Dendritic cell treated with granulocyte-macrophage colony-stimulating factor and Interleukin-4, amounts not matched to agents 40 ng/mL and 50 ng/mL, for 4 days (primary cell): ENCODE measurements around the gene TRIM59.
"Not testable (repeated sequence)": the region's sequence is repeated elsewhere in the genome, so short reads cannot be mapped to it uniquely, and the experiment has no call there.

ENCODE experiments used
- H3K27ac Mint-ChIP-seq: one replicate; pipeline ENCODE4 v1.8.0; 2022; ENCODE audit warnings: mild to moderate bottlenecking, mixed read lengths
- H3K27me3 Mint-ChIP-seq: one replicate; pipeline ENCODE4 v1.8.0; 2022; ENCODE audit warnings: mild to moderate bottlenecking, mixed read lengths
- H3K36me3 Mint-ChIP-seq: one replicate; pipeline ENCODE4 v1.8.0; 2022; ENCODE audit warnings: low read depth, mixed read lengths
- H3K4me1 Mint-ChIP-seq: one replicate; pipeline ENCODE4 v1.8.0; 2022; ENCODE audit warnings: low read depth, mixed read lengths
- H3K4me3 Mint-ChIP-seq: one replicate; pipeline ENCODE4 v1.8.0; 2022; ENCODE audit warnings: mild to moderate bottlenecking, moderate library complexity, mixed read lengths
- H3K9me3 Mint-ChIP-seq: one replicate; pipeline ENCODE4 v1.8.0; 2022; ENCODE audit warnings: mixed read lengths
- intact Hi-C: fragments of 100-400 bp; cut with micrococcal nuclease; formaldehyde crosslinking; loops from one replicate; pipeline ENCODE4 v1.15.0; 2022

TRIM59 gene

GRCh38 chr3:160473221-160473620, 23.6 kb upstream of the TRIM59 start:
- peaks cover 21% of the 10 kb centered on the region for H3K9me3 Mint-ChIP-seq
- H3K27me3 Mint-ChIP-seq: no peaks in the 10 kb centered on the region
- H3K4me3 Mint-ChIP-seq: no peak overlapping the region
- intact Hi-C loops: no loop called here
- H3K27ac Mint-ChIP-seq: no peak overlapping the region
- peaks cover 10% of the 10 kb centered on the region for H3K4me1 Mint-ChIP-seq
- no peaks in the 10 kb centered on the region for H3K36me3 Mint-ChIP-seq

- H3K27ac Mint-ChIP-seq: no peak overlapping the region
- no peaks in the 10 kb centered on the region for H3K36me3 Mint-ChIP-seq
These were observed 22.8 kb upstream of the TRIM59 start for GRCh38 chr3:160472344-160472743.

GRCh38 chr3:160471892-160472291, 22.3 kb upstream of the TRIM59 start:
- Mint-ChIP-seq H3K4me1 (no peaks in the 10 kb centered on the region), H3K36me3 (no peaks in the 10 kb centered on the region), H3K4me3 (no peak overlapping the region), H3K27ac (no peak overlapping the region), H3K27me3 (no peaks in the 10 kb centered on the region), H3K9me3 (peaks cover 21% of the 10 kb centered on the region)
- intact Hi-C loops: no loop called here

More at GRCh38 chr3:160472344-160472743, 22.8 kb upstream of the TRIM59 start:
- H3K4me1 Mint-ChIP-seq: peaks cover 4% of the 10 kb centered on the region
- H3K27me3 Mint-ChIP-seq: no peaks in the 10 kb centered on the region
- H3K9me3 Mint-ChIP-seq: peaks cover 21% of the 10 kb centered on the region
- intact Hi-C loops: no loop called here
- no peak overlapping the region for H3K4me3 Mint-ChIP-seq

- Mint-ChIP-seq H3K36me3 (no peaks in the 10 kb centered on the region), H3K27ac (no peak overlapping the region), H3K4me1 (no peaks in the 10 kb centered on the region), H3K9me3 (peaks cover 21% of the 10 kb centered on the region), H3K4me3 (no peak overlapping the region), H3K27me3 (no peaks in the 10 kb centered on the region)
- intact Hi-C loops: no loop called here
These were observed 20.6 kb upstream of the TRIM59 start for GRCh38 chr3:160470181-160470580.

GRCh38 chr3:160464971-160465370, 15.4 kb upstream of the TRIM59 start:
- peaks cover 9% of the 10 kb centered on the region for H3K9me3 Mint-ChIP-seq
- H3K36me3 Mint-ChIP-seq: no peaks in the 10 kb centered on the region
- H3K4me3 Mint-ChIP-seq: no peak overlapping the region
- H3K27me3 Mint-ChIP-seq: no peaks in the 10 kb centered on the region
- intact Hi-C loops: no loop called here
- H3K27ac Mint-ChIP-seq: no peak overlapping the region
- H3K4me1 Mint-ChIP-seq: peaks cover 3% of the 10 kb centered on the region

GRCh38 chr3:160464321-160464720, 14.7 kb upstream of the TRIM59 start:
- no peaks in the 10 kb centered on the region for H3K36me3 Mint-ChIP-seq
- H3K4me1 Mint-ChIP-seq: peaks cover 7% of the 10 kb centered on the region
- H3K27me3 Mint-ChIP-seq: no peaks in the 10 kb centered on the region
- H3K27ac Mint-ChIP-seq: no peak overlapping the region
- peaks cover 3% of the 10 kb centered on the region for H3K9me3 Mint-ChIP-seq
- intact Hi-C loops: no loop called here
- no peak overlapping the region for H3K4me3 Mint-ChIP-seq

GRCh38 chr3:160460033-160460432, 10.4 kb upstream of the TRIM59 start:
- intact Hi-C loops: no loop called here
- Mint-ChIP-seq H3K27ac (no peak overlapping the region), H3K4me1 (peaks cover 21% of the 10 kb centered on the region), H3K36me3 (no peaks in the 10 kb centered on the region), H3K4me3 (no peak overlapping the region), H3K9me3 (no peaks in the 10 kb centered on the region), H3K27me3 (no peaks in the 10 kb centered on the region)

GRCh38 chr3:160459450-160459970, 9.9 kb upstream of the TRIM59 start:
- peaks cover 21% of the 10 kb centered on the region for H3K4me1 Mint-ChIP-seq
- H3K9me3 Mint-ChIP-seq: no peaks in the 10 kb centered on the region
- H3K27ac Mint-ChIP-seq: no peak overlapping the region
- H3K27me3 Mint-ChIP-seq: no peaks in the 10 kb centered on the region
- intact Hi-C loops: no loop called here
- H3K36me3 Mint-ChIP-seq: no peaks in the 10 kb centered on the region
- H3K4me3 Mint-ChIP-seq: no peak overlapping the region

GRCh38 chr3:160458151-160458550, 8.6 kb upstream of the TRIM59 start:
- Mint-ChIP-seq H3K36me3 (no peaks in the 10 kb centered on the region), H3K9me3 (no peaks in the 10 kb centered on the region), H3K4me1 (peaks cover 21% of the 10 kb centered on the region), H3K4me3 (no peak overlapping the region), H3K27me3 (no peaks in the 10 kb centered on the region), H3K27ac (no peak overlapping the region)
- intact Hi-C loops: no loop called here

- Mint-ChIP-seq H3K4me3 (no peak overlapping the region), H3K27ac (no peak overlapping the region)
- intact Hi-C loops: no loop called here
These were observed 6.3 kb upstream of the TRIM59 start for GRCh38 chr3:160455846-160456245.

GRCh38 chr3:160454995-160455394, 5.4 kb upstream of the TRIM59 start:
- H3K4me1 Mint-ChIP-seq: peaks cover 25% of the 10 kb centered on the region
- peaks cover 6% of the 10 kb centered on the region for H3K27me3 Mint-ChIP-seq
- intact Hi-C loops: loop anchor here (5.0 kb wide), 1 partner anchor 32 kb away; no protein-coding TSS in a partner anchor
- no peak overlapping the region for H3K4me3 Mint-ChIP-seq
- no peaks in the 10 kb centered on the region for H3K9me3 Mint-ChIP-seq
- no peaks in the 10 kb centered on the region for H3K36me3 Mint-ChIP-seq
- H3K27ac Mint-ChIP-seq: no peak overlapping the region

More at GRCh38 chr3:160455846-160456245, 6.3 kb upstream of the TRIM59 start:
- H3K4me1 Mint-ChIP-seq: peaks cover 21% of the 10 kb centered on the region
- no peaks in the 10 kb centered on the region for H3K9me3 Mint-ChIP-seq
- H3K27me3 Mint-ChIP-seq: no peaks in the 10 kb centered on the region
- no peaks in the 10 kb centered on the region for H3K36me3 Mint-ChIP-seq

GRCh38 chr3:160452251-160452650, 2.7 kb upstream of the TRIM59 start:
- H3K4me1 Mint-ChIP-seq: peaks cover 20% of the 10 kb centered on the region
- not testable (repeated sequence) for H3K9me3 Mint-ChIP-seq, H3K27ac Mint-ChIP-seq, H3K4me3 Mint-ChIP-seq, H3K36me3 Mint-ChIP-seq, H3K27me3 Mint-ChIP-seq
- intact Hi-C loops: loop anchor here (5.0 kb wide), 1 partner anchor 35 kb away; no protein-coding TSS in a partner anchor

GRCh38 chr3:160451602-160452001, 2.0 kb upstream of the TRIM59 start:
- H3K27ac Mint-ChIP-seq: no peak overlapping the region
- intact Hi-C loops: loop anchor here (5.0 kb wide), 1 partner anchor 36 kb away; no protein-coding TSS in a partner anchor
- H3K4me1 Mint-ChIP-seq: peaks cover 20% of the 10 kb centered on the region
- H3K9me3 Mint-ChIP-seq: no peaks in the 10 kb centered on the region
- peaks cover 6% of the 10 kb centered on the region for H3K27me3 Mint-ChIP-seq
- H3K4me3 Mint-ChIP-seq: no peak overlapping the region
- peaks cover 6% of the 10 kb centered on the region for H3K36me3 Mint-ChIP-seq

- H3K4me3 Mint-ChIP-seq: no peak overlapping the region
- H3K4me1 Mint-ChIP-seq: peaks cover 20% of the 10 kb centered on the region
- no peaks in the 10 kb centered on the region for H3K9me3 Mint-ChIP-seq
- H3K27ac Mint-ChIP-seq: no peak overlapping the region
- intact Hi-C loops: loop anchor here (5.0 kb wide), 1 partner anchor 36 kb away; no protein-coding TSS in a partner anchor
- peaks cover 6% of the 10 kb centered on the region for H3K36me3 Mint-ChIP-seq
- H3K27me3 Mint-ChIP-seq: peaks cover 6% of the 10 kb centered on the region
These were observed 1.3 kb upstream of the TRIM59 start for GRCh38 chr3:160450846-160451245.
